Frontal cortex (tissue), 4 donors: Measurements from ENCODE around the gene MOB3B. TPM values are rescaled to one million over a fixed set of nuclear protein-coding genes. Genes with fewer than 3 reads are reported as not detected.

Experiments used
- DNase-seq, 2 donors: peaks; one replicate each; pipeline ENCODE4 v3.0.0; 2012; ENCODE audit warnings: low spot score in 2 of 2
- FAIRE-seq: peaks from 2 replicates; lab custom pipeline; 2012; peaks lifted over from hg19 to GRCh38; lab: Jason Lieb, UNC
- total RNA-seq: library from RNA; depleted of rRNA; stranded (reverse); fragments of >200 nt; gene quantifications from one replicate; pipeline ENCODE4 v1.2.3, GENCODE V29; 2014
- donor health status: control.
- donor health status: control.
- donor health status: control.

The MOB3B gene
- total RNA-seq, 1 donor from 2014 or later = 2.9 TPM

GRCh38 chr9:27402626-27403025 lies 127.0 kb downstream of the MOB3B start:
- DNase-seq = no peak
- no peak for FAIRE-seq

GRCh38 chr9:27400334-27400880 lies 129.2 kb downstream of the MOB3B start:
- FAIRE-seq = no peak
- DNase-seq = no peak

- DNase-seq (no peak), FAIRE-seq (no peak)
Measured at GRCh38 chr9:27398982-27399653, 130.5 kb downstream of the MOB3B start.

- FAIRE-seq (no peak), DNase-seq (no peak)
Measured at GRCh38 chr9:27396495-27396894, 133.1 kb downstream of the MOB3B start.

- no peak for DNase-seq
Measured at GRCh38 chr9:27395484-27395921, 134.1 kb downstream of the MOB3B start.

GRCh38 chr9:27394826-27395201 lies 134.8 kb downstream of the MOB3B start:
- FAIRE-seq (peak; percentile 30), DNase-seq (no peak)

More at GRCh38 chr9:27395484-27395921, 134.1 kb downstream of the MOB3B start:
- no peak for FAIRE-seq

- no peak for FAIRE-seq
Measured at GRCh38 chr9:27394154-27394825, 135.3 kb downstream of the MOB3B start.

GRCh38 chr9:27393054-27393846 lies 136.4 kb downstream of the MOB3B start:
- FAIRE-seq (no peak), DNase-seq (no peak)

More at GRCh38 chr9:27394154-27394825, 135.3 kb downstream of the MOB3B start:
- DNase-seq = no peak

- no peak for DNase-seq
- FAIRE-seq = no peak
Measured at GRCh38 chr9:27392451-27392850, 137.2 kb downstream of the MOB3B start.

- FAIRE-seq = no peak
- no peak for DNase-seq
Measured at GRCh38 chr9:27391040-27391895, 138.3 kb downstream of the MOB3B start.

- FAIRE-seq (no peak), DNase-seq (no peak)
Measured at GRCh38 chr9:27388150-27388549, 141.5 kb downstream of the MOB3B start.

- FAIRE-seq = no peak
Measured at GRCh38 chr9:27387722-27388121, 141.9 kb downstream of the MOB3B start.

GRCh38 chr9:27386571-27387091 lies 143.0 kb downstream of the MOB3B start:
- DNase-seq (no peak), FAIRE-seq (no peak)

More at GRCh38 chr9:27387722-27388121, 141.9 kb downstream of the MOB3B start:
- no peak for DNase-seq

GRCh38 chr9:27385606-27386322 lies 143.8 kb downstream of the MOB3B start:
- no peak for DNase-seq
- FAIRE-seq = no peak

GRCh38 chr9:27384262-27385014 lies 145.2 kb downstream of the MOB3B start:
- no peak for DNase-seq
- no peak for FAIRE-seq

GRCh38 chr9:27383524-27383923 lies 146.1 kb downstream of the MOB3B start:
- DNase-seq (no peak), FAIRE-seq (no peak)

- no peak for DNase-seq
- no peak for FAIRE-seq
Measured at GRCh38 chr9:27382975-27383374, 146.6 kb downstream of the MOB3B start.

GRCh38 chr9:27382308-27382707 lies 147.3 kb downstream of the MOB3B start:
- DNase-seq = no peak
- no peak for FAIRE-seq
